GM12891 (cell line): Measurements from ENCODE around the gene PTCD1.

ENCODE experiments used
- DNase-seq: peaks from one replicate; pipeline ENCODE4 v3.0.0; 2011; ENCODE audit warnings: low spot score; ENCODE audit not compliant: insufficient read length
- FAIRE-seq: peaks from 2 replicates; lab custom pipeline; 2011; peaks lifted over from hg19 to GRCh38; lab: Jason Lieb, UNC
- PAX5 ChIP-seq: IDR thresholded peaks from 2 replicates; pipeline ENCODE4 v1.6.1; 2011; ENCODE audit warnings: low read length, moderate library complexity, mild to moderate bottlenecking; ENCODE audit not compliant: insufficient read depth, severe bottlenecking
- POLR2A ChIP-seq: IDR thresholded peaks from 2 replicates; pipeline ENCODE4 v1.6.1; 2011; ENCODE audit warnings: low read depth, low read length, control low read depth
- POLR2AphosphoS5 ChIP-seq: IDR thresholded peaks from 2 replicates; pipeline ENCODE4 v1.6.1; 2011; ENCODE audit warnings: low read depth, low read length, control low read depth
- POU2F2 ChIP-seq: IDR thresholded peaks from 2 replicates; pipeline ENCODE4 v1.6.1; 2011; ENCODE audit warnings: low read depth, mild to moderate bottlenecking, control low read depth, low read length, moderate library complexity
- SPI1 ChIP-seq: IDR thresholded peaks from 2 replicates; pipeline ENCODE4 v1.6.1; 2011; ENCODE audit warnings: low read depth, low read length, control low read depth
- TAF1 ChIP-seq: IDR thresholded peaks from 2 replicates; pipeline ENCODE4 v1.6.1; 2011; ENCODE audit warnings: low read depth, low read length, control low read depth

PTCD1 gene

GRCh38 chr7:99410635-99411034 is 28.0 kb downstream of the PTCD1 start:
- FAIRE-seq (no peak), DNase-seq (no peak)
- TF ChIP-seq SPI1, result no peak
- no peak for TF ChIP-seq TAF1
- no peak for TF ChIP-seq POLR2A
- no peak for TF ChIP-seq POU2F2
- TF ChIP-seq POLR2AphosphoS5, result no peak
- no peak for TF ChIP-seq PAX5

- DNase-seq, result no peak
- no peak for TF ChIP-seq PAX5
- TF ChIP-seq POU2F2, result no peak
- no peak for TF ChIP-seq POLR2A
- no peak for TF ChIP-seq POLR2AphosphoS5
- no peak for TF ChIP-seq SPI1
- TF ChIP-seq TAF1, result no peak
- FAIRE-seq, result no peak
Measured at GRCh38 chr7:99409806-99410205, 28.8 kb downstream of the PTCD1 start.

GRCh38 chr7:99409192-99409572 is 29.4 kb downstream of the PTCD1 start:
- TF ChIP-seq POLR2AphosphoS5, result no peak
- TF ChIP-seq SPI1, result no peak
- no peak for TF ChIP-seq POU2F2
- no peak for TF ChIP-seq PAX5
- no peak for TF ChIP-seq TAF1
- no peak for TF ChIP-seq POLR2A
- no peak for DNase-seq
- no peak for FAIRE-seq

- DNase-seq (peak; percentile 91), FAIRE-seq (peak; percentile 89)
- TF ChIP-seq POLR2A (peak; percentile 98), PAX5 (no peak), POU2F2 (peak; percentile 82), TAF1 (peak; percentile 94), POLR2AphosphoS5 (peak; percentile 97), SPI1 (peak; percentile 58; the same call in 1 of the 2 replicates)
Measured at GRCh38 chr7:99408379-99409191, 30.0 kb downstream of the PTCD1 start, which contains the start of the genes BUD31 and PDAP1. Gene BUD31, plus strand, starts transcription at chr7:99408969. Its CDS starts 2,124 bp downstream, at chr7:99411093. Gene PDAP1, minus strand, starts transcription at chr7:99408597. Its CDS starts 49 bp downstream, at chr7:99408548.

GRCh38 chr7:99407872-99408378 is 30.7 kb downstream of the PTCD1 start:
- no peak for TF ChIP-seq POLR2A
- TF ChIP-seq SPI1, result no peak
- no peak for TF ChIP-seq POLR2AphosphoS5
- no peak for TF ChIP-seq TAF1
- TF ChIP-seq PAX5, result no peak
- no peak for TF ChIP-seq POU2F2
- FAIRE-seq (no peak), DNase-seq (no peak)

- TF ChIP-seq TAF1 (no peak), POLR2A (no peak)
- DNase-seq (no peak), FAIRE-seq (no peak)
Measured at GRCh38 chr7:99406557-99406956, 32.0 kb downstream of the PTCD1 start.

- DNase-seq (no peak), FAIRE-seq (no peak)
- TF ChIP-seq TAF1 (no peak), POU2F2 (no peak), SPI1 (no peak), PAX5 (no peak), POLR2A (no peak), POLR2AphosphoS5 (no peak)
Measured at GRCh38 chr7:99404977-99405320, 33.6 kb downstream of the PTCD1 start.

- FAIRE-seq (no peak), DNase-seq (no peak)
- no peak for TF ChIP-seq SPI1
- no peak for TF ChIP-seq POU2F2
- no peak for TF ChIP-seq PAX5
- no peak for TF ChIP-seq TAF1
- no peak for TF ChIP-seq POLR2A
- no peak for TF ChIP-seq POLR2AphosphoS5
Measured at GRCh38 chr7:99404235-99404976, 34.2 kb downstream of the PTCD1 start.

GRCh38 chr7:99403764-99404163 is 34.8 kb downstream of the PTCD1 start:
- DNase-seq, result no peak
- no peak for FAIRE-seq
- TF ChIP-seq SPI1, result no peak
- no peak for TF ChIP-seq TAF1
- no peak for TF ChIP-seq POU2F2
- TF ChIP-seq PAX5, result no peak
- no peak for TF ChIP-seq POLR2AphosphoS5
- TF ChIP-seq POLR2A, result 0 out of 2 replicates have a peak, but pooled peaks have one; percentile 26
